Epidermal melanocyte (primary cell): ENCODE measurements around the gene LAYN.

Experiments used
- DNase-seq: peaks from one replicate; pipeline ENCODE4 v3.0.0; 2011; ENCODE audit warnings: low spot score; ENCODE audit not compliant: insufficient read length

LAYN gene, protein sequence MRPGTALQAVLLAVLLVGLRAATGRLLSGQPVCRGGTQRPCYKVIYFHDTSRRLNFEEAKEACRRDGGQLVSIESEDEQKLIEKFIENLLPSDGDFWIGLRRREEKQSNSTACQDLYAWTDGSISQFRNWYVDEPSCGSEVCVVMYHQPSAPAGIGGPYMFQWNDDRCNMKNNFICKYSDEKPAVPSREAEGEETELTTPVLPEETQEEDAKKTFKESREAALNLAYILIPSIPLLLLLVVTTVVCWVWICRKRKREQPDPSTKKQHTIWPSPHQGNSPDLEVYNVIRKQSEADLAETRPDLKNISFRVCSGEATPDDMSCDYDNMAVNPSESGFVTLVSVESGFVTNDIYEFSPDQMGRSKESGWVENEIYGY

DNA sequence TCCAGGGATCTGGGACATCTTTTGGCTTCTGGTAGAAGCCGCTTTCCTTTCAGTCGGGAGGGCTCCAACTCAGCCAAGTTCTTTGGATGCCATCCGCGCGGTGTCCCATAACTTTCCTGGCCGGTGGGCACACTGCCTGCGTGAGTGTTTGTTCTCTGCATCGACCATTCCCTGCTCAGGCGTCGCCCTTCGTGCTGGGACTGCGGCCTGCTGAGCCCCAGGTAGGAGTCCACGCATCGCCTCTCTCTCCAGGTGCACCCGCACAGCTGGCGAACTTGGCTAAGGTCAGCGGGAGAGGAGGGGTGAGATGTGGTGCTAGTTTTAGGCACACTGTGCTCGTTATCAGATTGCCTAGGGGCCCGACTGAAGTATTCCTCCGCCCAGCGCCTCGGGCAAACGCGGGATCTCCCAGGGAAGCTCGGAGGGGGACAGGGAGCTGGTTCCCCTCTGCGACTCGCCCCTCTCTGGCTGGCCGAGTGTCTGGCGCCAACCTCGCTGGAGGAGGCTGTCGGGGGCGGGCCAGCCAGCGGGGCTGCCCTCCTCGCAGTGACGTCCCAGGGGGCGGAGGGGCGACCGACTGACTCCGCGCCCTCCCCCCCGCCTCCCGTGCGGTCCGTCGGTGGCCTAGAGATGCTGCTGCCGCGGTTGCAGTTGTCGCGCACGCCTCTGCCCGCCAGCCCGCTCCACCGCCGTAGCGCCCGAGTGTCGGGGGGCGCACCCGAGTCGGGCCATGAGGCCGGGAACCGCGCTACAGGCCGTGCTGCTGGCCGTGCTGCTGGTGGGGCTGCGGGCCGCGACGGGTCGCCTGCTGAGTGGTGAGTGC, at the start of gene LAYN:
Gene LAYN (plus strand): TSS at position 607 of the 823 bp plus-strand sequence. CDS start 124 bp downstream, at position 731.
- peak; percentile 46 for DNase-seq

DNA sequence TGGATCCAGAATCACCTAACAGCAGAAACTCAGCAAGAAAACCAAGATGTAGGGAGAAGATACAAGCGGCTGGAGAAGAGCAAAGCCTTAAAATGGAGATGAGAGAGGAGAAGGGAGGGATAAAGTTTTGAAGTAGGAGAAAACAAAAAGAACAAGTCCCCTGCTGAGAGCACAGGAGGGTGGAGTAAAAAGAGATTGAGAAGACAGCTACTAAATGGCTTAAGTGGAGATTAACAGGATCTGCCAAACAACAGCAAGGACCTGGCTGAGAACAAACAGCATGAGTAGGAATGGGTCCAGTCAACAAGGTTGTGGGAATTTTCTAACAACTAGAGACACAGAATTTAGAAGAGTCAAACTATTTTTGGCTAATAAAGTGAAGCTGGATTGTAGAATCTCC, 46.5 kb upstream of the LAYN start:
- no peak for DNase-seq

DNA sequence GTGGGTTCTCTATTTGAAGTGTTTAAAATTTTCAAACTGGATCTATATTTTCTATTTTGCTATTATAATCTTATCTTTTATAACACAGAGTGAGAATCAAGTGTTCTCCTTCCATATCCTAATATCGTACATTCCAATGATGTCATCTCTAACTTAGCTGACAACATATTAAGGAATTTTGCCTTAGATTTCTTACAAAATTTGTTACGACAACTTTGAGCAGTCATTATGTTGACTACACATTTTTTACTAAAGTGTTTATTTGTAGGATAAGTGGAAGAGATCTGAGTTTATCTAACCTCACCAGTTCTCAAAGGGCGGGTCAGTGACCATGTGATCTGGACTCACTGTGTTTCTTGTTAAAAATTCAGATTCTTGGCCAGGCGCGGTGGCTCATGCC, 41.0 kb upstream of the LAYN start:
- no peak for DNase-seq

DNA sequence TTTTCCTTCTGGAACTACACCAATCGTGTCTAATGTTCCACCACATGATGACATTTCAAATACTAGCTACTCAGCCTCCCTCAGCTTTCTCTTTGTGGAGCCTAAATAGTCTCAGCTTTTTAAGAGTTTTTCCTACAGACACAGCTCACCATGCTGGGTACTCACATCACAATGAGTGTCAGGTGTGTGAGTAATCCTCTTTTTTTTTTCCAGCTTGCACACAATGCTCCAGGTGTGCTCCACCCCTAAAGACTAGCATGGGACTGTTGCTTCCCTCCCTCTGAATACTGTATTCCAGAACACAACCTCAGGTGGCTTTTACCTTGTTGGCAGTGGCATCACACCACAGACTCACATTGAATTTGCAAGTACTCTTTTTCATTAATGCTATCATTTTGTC, 40.0 kb upstream of the LAYN start:
- DNase-seq = no peak

DNA sequence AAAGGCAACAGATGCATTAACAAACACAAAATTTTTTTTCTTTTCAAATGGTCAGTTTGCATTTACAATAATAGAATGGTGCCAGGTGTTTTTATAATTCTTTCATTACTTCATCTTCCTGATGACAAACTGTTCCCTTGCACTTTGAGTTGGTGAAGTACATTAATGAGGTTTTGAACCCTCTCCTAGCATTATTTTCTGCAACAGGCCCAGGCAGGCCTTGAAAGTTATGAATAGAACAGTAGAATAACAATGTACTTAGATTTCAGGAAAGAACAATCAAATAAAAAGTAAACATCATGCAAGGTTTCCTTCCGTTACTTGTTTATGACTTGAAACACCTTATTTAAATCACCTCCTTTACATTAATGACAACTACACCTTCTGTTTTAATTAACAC, 37.9 kb upstream of the LAYN start:
- DNase-seq = no peak

DNA sequence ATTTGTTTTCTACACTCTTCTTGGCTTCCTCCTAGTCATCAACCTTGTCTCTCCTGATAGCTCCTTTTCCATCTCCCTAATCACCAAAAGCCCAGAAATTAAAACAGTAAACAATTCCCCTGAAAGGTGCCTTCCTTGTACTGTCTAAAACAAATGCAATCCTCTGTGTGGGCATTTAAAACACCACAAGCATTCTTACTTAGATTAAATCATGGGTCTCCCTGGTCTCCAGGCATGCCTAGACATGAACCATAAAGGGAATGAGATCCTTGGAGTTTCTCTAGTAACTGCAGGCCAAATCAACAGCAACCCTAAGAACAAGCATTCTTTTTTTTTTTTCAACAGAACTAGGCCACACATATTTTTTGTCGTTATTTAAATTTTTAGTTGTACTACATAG, 30.2 kb upstream of the LAYN start:
- DNase-seq = no peak

DNA sequence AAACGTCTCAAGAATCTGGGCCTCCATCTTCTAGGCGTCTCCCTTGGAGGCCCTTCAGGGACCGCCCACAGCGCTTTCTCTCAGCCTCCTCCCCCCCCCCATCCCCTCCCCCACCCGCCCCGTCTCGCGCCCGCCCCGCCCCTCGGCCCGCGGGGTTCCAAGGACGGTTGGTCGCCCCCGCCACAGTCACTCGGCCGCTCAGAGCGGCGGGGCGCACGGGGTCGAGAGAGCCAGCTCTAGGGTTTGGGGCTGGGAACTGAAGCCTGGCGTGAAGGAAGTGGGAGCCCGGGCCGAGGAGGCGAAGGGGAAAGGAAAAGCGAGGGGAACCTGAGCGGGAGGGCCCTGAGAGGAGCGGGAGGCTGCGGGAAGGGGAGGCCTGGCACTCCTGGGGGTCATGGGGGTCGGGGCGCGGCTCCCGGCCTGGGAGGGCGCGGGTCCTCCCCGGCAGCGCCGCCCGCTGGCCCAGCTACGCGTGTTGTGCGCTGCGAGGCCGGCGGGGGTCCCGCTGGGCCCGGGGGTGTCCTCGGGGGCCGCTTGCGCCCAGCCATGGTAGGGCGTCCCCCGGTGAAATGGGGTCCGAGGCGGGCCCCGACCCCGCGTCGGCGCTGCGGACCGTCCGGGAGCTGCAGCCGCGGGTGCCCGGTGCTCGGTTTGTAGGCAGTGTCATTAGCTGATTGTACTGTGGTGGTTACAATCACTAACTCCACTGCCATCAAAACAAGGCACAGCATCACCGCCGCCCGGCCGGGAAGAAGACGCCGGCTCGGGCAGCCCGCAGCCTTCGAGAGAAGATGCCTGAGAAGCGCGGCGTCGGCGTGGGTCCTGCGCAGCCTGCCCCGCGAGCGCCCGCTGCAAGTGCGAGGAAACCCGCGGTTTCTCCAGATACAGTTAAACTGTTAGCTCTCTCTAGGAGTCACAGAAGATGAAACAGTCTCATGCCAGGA, 28.0 kb upstream of the LAYN start, which contains the start of gene BTG4:
Gene BTG4 (minus strand): TSS at position 91 of the 944 bp plus-strand sequence. CDS start 13,610 bp downstream, outside the sequence.
- no peak for DNase-seq

DNA sequence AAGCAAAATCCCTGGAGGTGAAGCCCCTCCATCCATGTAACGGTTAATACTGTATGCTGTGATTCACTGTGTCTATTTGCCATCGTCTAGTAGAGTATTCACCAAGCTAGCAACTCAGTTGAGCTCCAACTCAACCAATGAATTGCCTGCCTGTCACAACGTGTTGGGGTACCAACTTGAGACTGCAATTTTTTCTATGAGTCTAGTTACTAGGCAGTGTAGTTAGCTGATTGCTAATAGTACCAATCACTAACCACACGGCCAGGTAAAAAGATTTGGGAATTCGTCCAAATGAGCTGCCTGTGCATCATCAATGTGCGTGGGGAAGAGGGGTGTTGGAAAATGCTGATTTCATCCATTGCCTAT, 27.3 kb upstream of the LAYN start:
- DNase-seq = no peak

DNA sequence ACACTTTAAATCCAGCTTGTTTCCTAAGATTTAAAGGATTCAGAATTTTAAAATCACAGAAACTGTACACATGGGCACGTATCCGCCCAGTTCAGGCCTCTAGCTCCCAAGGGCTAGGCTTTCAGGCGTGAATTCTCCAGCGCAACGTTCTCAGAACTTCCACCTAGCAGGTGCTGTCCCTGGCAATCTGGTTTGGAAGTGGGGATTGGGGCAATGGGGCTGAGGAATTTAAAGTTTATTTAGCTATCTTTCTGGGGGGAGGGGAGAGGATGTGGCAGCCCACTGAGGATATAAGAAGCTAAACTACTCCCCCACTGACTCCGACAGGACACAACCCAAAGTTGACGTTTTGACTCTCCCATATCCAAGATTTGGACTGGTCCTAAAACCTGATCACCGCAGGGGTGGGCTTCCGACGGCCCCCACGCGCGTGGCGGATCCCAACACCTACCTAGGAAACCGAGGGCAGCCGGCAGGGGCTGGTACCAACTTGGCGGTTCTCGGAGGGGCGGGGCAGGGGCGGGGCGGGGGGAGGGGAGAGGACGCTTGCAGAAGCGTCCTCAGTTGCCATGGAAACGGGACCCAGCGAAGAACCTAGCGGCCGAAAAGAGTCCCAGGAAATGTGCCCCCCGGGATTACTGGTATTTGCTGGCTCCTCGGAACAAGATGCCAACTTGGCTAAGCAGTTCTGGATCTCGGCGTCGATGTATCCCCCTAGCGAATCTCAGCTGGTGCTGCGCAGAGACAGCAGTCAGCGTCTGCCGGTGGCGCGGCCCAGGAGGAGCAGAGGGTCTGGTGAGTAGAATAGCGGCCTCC, 26.1 kb upstream of the LAYN start, which contains the start of gene HOATZ:
Gene HOATZ (plus strand): TSS at position 563 of the 816 bp plus-strand sequence. CDS start 7 bp downstream, at position 570.
- DNase-seq = no peak

DNA sequence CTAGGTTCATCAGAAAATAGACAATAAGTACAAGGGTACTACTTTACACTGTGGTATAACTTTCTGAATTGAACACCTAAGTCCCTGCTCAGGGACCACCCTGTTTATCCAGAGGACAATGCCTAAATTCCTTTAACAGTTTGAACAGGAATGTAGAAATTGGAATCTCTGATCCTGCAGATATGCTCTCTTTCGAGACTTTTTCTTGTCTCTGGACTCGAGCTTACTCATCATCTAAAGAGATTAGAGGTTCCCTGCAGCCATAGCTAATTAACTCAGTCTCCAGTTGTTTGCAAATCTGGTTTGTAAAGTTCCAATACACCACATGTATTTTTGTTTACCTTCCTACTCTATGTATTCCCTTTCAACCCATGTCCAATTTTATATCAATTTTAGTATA, 24.9 kb upstream of the LAYN start:
- DNase-seq = no peak

DNA sequence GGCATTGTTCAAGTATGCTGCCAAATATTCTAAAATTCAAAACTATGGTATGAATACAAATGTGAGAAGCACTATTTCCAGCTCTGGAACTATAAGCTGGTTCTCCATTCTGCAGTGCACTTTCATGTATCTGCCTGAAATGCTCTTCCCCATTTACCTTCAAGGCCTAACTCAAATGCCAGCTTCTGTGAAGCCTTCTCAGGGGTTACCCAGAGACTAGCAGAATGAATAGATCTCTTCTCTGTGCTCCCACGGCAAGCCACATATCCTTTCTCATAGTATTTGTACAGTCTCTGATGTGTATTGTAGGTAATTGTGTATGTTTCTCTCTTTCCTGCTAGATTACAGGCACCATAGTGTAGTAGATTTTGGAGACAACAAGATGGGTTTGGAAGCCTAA, 21.9 kb upstream of the LAYN start:
- DNase-seq = no peak

DNA sequence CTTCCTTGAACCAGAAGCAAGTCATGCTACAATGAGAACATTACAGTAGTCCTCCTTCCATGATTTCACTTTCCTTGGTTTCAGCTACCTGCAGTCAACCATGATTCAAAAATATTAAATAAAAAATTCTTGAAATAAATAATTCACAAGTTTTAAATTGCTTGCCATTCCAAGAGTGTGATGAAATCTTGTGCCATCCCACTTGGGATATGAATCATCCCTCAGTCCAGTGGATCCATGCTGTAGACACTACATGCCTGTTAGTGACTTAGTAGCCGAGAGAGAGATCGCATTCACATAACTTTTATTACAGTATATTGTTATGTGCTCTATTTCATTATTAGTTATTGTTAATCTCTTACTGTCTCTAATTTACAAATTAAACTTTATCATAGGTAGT, 20.0 kb upstream of the LAYN start:
- no peak for DNase-seq

DNA sequence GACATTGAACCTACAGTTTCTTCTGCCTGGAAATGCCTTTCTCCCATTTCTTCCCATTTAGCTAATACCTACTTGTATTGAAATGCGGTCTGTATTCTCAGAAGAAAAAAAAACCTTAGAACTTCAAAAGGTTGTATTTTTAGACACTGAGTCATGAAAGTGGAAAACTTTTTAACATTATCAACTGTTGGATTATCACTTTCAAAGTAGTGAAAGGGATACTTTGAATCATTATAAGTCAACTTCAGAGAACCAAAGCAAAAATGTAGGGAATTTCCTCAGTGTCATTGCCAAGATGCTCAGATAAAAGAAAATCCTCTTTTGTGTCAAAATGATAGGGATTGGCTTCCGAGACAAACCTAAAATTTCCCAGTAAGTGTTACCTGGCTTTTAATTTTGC, 19.4 kb upstream of the LAYN start:
- no peak for DNase-seq

DNA sequence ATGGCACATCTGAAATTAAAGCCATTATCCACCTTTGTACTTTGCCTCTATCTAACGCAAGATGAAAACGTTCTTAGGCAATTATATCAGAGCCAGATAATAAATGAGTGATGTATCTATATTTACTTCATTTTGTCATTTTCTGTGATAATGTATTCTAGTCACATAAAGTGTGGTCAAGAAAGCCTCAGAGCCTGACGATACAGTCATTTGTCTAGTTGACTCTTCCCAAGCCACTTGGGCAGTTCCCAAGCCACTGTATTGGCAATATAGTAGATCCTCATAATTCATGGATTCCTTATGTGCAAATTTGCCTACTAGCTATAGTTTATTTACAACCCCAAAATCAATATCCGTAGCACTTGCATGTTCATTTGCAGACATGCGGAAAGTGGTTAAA, 18.1 kb upstream of the LAYN start:
- no peak for DNase-seq

DNA sequence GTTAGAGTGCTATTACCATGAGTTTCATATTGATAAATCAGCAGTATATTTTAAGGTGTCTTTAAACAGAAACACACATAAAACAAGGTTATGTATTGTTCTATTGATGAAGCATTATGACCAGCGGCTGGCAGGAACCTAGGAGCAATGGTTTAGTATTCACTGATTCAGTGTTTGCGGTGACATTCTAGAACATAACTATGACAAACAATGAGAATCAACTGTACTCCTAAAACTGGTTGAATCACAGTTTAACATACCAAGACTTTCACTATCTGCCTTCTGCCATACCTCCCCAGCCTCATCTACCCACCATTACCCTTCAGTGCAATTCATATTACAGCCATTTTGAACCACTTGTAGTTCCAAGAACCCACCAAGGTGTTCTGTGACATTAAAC, 17.2 kb upstream of the LAYN start:
- DNase-seq = no peak

DNA sequence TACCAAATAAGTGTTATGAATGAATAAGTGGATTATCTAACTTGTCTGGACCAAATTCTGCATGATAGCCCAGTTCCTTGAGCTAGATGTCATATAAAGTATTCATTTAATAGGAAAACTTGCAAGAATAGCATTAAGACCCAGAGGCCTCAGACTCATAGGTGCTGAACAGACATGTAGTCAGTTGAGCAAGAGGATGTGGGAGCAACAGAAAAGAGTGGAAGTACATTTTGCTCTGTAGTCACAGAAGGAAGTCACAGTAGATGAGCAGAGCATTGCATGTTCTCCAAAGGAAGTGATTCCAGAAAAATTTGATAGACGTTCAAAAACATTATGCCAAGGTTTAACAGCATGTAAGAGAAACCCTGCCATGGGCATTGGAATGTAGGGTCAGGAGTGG, 16.5 kb upstream of the LAYN start:
- DNase-seq = no peak

DNA sequence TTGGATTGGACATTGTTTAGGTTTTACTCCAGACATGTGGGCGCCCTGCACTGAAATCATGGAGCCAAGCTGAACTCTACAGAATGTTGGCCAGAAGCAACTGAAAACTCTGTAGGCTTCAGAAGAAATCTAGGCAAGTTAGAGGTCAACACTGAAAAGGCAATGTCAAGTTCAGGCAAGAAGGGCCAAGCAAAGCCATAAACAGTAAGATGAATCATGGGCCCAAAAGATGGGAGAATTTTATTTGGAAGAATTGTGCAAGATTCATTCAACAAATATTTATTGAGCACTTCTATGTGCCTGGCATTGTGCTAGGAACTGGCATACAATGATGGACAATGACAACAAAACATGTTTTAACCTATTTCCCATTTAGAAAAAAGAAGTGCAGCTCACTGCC, 15.1 kb upstream of the LAYN start:
- DNase-seq = no peak

DNA sequence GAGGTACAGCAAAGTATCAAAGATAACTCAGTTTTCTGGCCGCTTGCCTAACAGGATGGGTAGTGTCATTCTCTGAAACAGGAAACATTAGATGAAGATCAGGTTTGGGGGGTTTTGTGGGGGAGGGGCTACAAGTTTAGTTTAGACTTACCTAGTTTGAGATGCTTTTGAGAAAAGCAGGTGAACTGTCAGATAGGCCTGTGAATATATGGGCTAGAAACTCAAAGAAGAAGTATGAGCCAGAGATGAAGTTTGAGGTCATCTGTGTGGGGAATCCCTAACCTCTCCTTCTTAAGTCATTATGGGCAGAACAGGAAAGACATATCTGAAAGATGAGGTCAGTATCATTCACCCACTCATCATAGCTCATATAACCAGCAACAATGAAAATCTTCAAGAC, 14.0 kb upstream of the LAYN start:
- DNase-seq = no peak

DNA sequence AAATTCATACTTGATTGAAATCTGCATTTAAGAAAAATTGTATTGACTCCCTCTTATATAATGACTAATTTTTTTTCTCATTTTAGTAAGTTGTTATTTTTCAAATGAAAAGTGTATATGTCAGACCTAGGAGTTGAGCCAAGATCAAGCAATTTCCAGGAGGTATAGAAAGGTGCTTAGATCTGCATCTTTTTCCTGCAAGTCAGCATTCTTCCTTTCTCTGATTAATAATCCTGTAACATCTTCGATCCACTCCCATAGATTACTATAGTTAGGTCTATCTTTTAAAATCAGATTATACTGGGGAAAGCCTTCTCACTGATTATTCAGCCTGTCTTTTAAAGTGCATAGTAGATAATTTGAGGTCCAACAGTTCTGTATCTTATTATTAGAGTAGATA, 13.2 kb upstream of the LAYN start:
- DNase-seq = no peak

DNA sequence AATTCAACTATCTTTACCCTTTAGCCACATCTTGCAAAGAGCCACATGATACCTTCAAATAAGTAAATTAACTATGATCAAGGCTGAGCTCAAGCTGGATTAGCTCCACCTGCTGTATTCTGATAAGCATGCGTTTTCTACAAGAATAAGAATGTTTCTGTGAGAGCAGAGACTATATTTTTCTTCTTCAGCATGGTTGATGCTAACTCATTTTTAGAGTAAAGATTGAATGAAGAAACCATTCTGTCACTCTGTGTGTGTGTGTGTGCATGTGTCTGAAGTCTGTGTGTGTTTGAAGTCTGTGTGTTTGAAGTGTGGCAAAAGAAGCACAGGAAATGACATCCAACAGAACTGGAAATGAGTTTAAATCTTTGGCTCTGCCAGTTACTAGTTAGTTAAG, 12.0 kb upstream of the LAYN start:
- DNase-seq = no peak

DNA sequence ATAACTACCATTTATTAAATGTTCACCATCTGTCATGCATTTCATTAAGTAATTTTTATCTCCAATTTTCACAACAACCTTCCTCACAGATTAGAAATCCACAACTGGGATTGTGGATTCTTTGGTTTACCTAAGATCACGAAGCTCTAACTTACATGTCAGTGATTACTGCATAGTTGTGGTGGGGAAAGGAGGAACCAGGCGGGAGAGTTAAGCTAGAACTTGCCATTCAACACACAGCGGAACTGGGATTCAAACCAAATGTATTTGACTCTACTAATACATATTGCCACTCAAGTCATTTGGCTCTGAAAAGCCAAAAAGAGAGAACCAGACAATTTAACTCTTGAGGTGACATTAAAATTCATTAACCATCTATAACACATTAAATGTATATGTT, 10.4 kb upstream of the LAYN start:
- DNase-seq = no peak
